SK-N-SH (cell line): Measurements from ENCODE around the gene JAZF1. TPM values are rescaled to one million over a fixed set of nuclear protein-coding genes. Genes with fewer than 3 reads are reported as not detected.

Source experiments
- CTCF ChIA-PET: fragments of 300-600, 350-600 bp; formaldehyde crosslinking; extraction: SDS; loops from one replicate; lab custom pipeline; 2021; lab: Yijun Ruan, JAX
- POLR2A ChIA-PET: fragments of 350-600 bp; sonication (Branson Sonifier 250); formaldehyde crosslinking; extraction: SDS; loops from one replicate; lab custom pipeline; 2020; ENCODE audit warnings: antibody characterized with exemption, inconsistent platforms; lab: Yijun Ruan, JAX
- DNase-seq: peaks from one replicate; pipeline ENCODE4 v3.0.0; 2012
- H2AFZ ChIP-seq: fragments of 200-600 bp; sonication (generic); 2 replicates; pipeline ENCODE4 v1.8.1; 2016; ENCODE audit warnings: antibody characterized with exemption, mild to moderate bottlenecking, low read depth
- H3F3A ChIP-seq: fragments of 200-600 bp; sonication (generic); replicated peaks from 2 replicates; pipeline ENCODE3; 2016; ENCODE audit warnings: antibody characterized with exemption, mild to moderate bottlenecking; ENCODE audit not compliant: insufficient read depth
- H3K27ac ChIP-seq, 2 experiments: fragments of 200-500 bp in 1 of 2; fragments of 200-600 bp in 1 of 2; sonication (Bioruptor generic) in 1 of 2; sonication (generic), shearing (Covaris generic) in 1 of 2; 2 replicates each; pipeline versions ENCODE4 v1.5.1 to v1.6.1; 2014 to 2016; ENCODE audit warnings: low read depth in 2 of 2, inconsistent platforms in 1 of 2, low read length in 1 of 2, mild to moderate bottlenecking in 1 of 2, mixed read lengths in 1 of 2
- H3K27me3 ChIP-seq: fragments of 200-600 bp; sonication (generic), shearing (Covaris generic); 2 replicates; pipeline ENCODE4 v1.6.1; 2016; ENCODE audit warnings: mixed run types; ENCODE audit not compliant: insufficient read depth
- H3K36me3 ChIP-seq, 2 experiments: fragments of 200-500 bp in 1 of 2; fragments of 200-600 bp in 1 of 2; sonication (Bioruptor generic) in 1 of 2; sonication (generic) in 1 of 2; replicated peaks in 1 of 2; 2 replicates each; pipeline versions ENCODE3 to v1.5.1; 2014 to 2016; ENCODE audit warnings: low read length in 1 of 2, mild to moderate bottlenecking in 1 of 2; ENCODE audit not compliant: insufficient read depth in 2 of 2, control insufficient read depth in 1 of 2
- H3K4me1 ChIP-seq, 2 experiments: fragments of 200-500 bp in 1 of 2; fragments of 200-600 bp in 1 of 2; sonication (Bioruptor generic) in 1 of 2; sonication (generic), shearing (Covaris generic) in 1 of 2; 2 replicates each; pipeline versions ENCODE4 v1.5.1 to v1.6.1; 2014 to 2016; ENCODE audit warnings: low read depth in 1 of 2, low read length in 1 of 2, mixed run types in 1 of 2; ENCODE audit not compliant: insufficient read depth in 2 of 2, control insufficient read depth in 1 of 2
- H3K4me2 ChIP-seq: fragments of 200-600 bp; sonication (generic), shearing (Covaris generic); 2 replicates; pipeline ENCODE4 v1.6.1; 2017; ENCODE audit warnings: mixed run types
- H3K4me3 ChIP-seq, 2 experiments: fragments of 200-500 bp in 1 of 2; fragments of 200-600 bp in 1 of 2; sonication (Bioruptor generic) in 1 of 2; sonication (generic), shearing (Covaris generic) in 1 of 2; 2 replicates each; pipeline versions ENCODE4 v1.5.1 to v1.8.1; 2014 to 2016; ENCODE audit warnings: low read depth in 2 of 2, inconsistent platforms in 1 of 2, low read length in 1 of 2, mild to moderate bottlenecking in 1 of 2, mixed read lengths in 1 of 2, moderate library complexity in 1 of 2
- H3K79me2 ChIP-seq: fragments of 200-600 bp; sonication (generic); 2 replicates; pipeline ENCODE4 v1.8.1; 2017; ENCODE audit warnings: mild to moderate bottlenecking; ENCODE audit not compliant: insufficient read depth
- H3K9ac ChIP-seq: fragments of 200-600 bp; sonication (generic); 2 replicates; pipeline ENCODE4 v1.6.1; 2017; ENCODE audit warnings: mixed run types
- H3K9me2 ChIP-seq: fragments of 200-600 bp; sonication (generic); 2 replicates; pipeline ENCODE4 v1.6.1; 2017; ENCODE audit warnings: mixed run types
- H3K9me3 ChIP-seq: fragments of 200-600 bp; sonication (generic); 2 replicates; pipeline ENCODE4 v1.6.1; 2017; ENCODE audit warnings: mixed run types, mild to moderate bottlenecking, moderate library complexity
- H4K20me1 ChIP-seq: fragments of 200-600 bp; sonication (generic); 2 replicates; pipeline ENCODE4 v1.6.1; 2017; ENCODE audit warnings: mild to moderate bottlenecking, mixed run types; ENCODE audit not compliant: insufficient read depth
- CHD2 ChIP-seq: fragments of 150-350 bp; IDR thresholded peaks from 2 replicates; pipeline ENCODE4 v1.6.1; 2018; ENCODE audit warnings: low read length; ENCODE audit not compliant: partially characterized antibody
- EP300 ChIP-seq, 2 experiments: IDR thresholded peaks; 2 replicates each; pipeline versions ENCODE4 v1.4.0 to v1.6.1; 2012; ENCODE audit warnings: borderline replicate concordance in 1 of 2, low read depth in 1 of 2, low read length in 1 of 2
- EZH2phosphoT487 ChIP-seq: fragments of 200-600 bp; sonication (generic); IDR thresholded peaks from 2 replicates; pipeline ENCODE4 v1.6.1; 2017; ENCODE audit warnings: low read depth, mixed run types, mild to moderate bottlenecking, antibody characterized with exemption, moderate library complexity, borderline replicate concordance
- FOSL2 ChIP-seq: IDR thresholded peaks from 2 replicates; pipeline ENCODE4 v1.4.0; 2012; ENCODE audit warnings: low read depth, mild to moderate bottlenecking, moderate library complexity, borderline replicate concordance
- IRF3 ChIP-seq: fragments of 150-350 bp; IDR thresholded peaks from 2 replicates; pipeline ENCODE4 v1.6.1; 2016; ENCODE audit warnings: mild to moderate bottlenecking, low read depth, low read length
- JUND ChIP-seq: IDR thresholded peaks from 2 replicates; pipeline ENCODE4 v1.4.0; 2012
- MAX ChIP-seq: IDR thresholded peaks from 2 replicates; pipeline ENCODE4 v1.4.0; 2012; ENCODE audit warnings: low read depth
- MEF2A ChIP-seq: IDR thresholded peaks from 2 replicates; pipeline ENCODE4 v1.4.0; 2012; ENCODE audit warnings: low read depth, borderline replicate concordance
- MXI1 ChIP-seq: IDR thresholded peaks from 2 replicates; pipeline ENCODE4 v1.6.1; 2012; ENCODE audit warnings: mild to moderate bottlenecking, low read depth, low read length, improper control_type of control experiment
- NFIC ChIP-seq: IDR thresholded peaks from 2 replicates; pipeline ENCODE4 v1.4.0; 2012; ENCODE audit warnings: borderline replicate concordance
- NRF1 ChIP-seq: IDR thresholded peaks from 2 replicates; pipeline ENCODE4 v1.6.1; 2012; ENCODE audit warnings: low read depth, mild to moderate bottlenecking, low read length
- PBX3 ChIP-seq: IDR thresholded peaks from 2 replicates; pipeline ENCODE4; 2012
- POLR2AphosphoS5 ChIP-seq: IDR thresholded peaks from 2 replicates; pipeline ENCODE4 v1.6.1; 2012; ENCODE audit warnings: low read depth, low read length
- RAD21 ChIP-seq: IDR thresholded peaks from 2 replicates; pipeline ENCODE4 v1.6.1; 2012; ENCODE audit warnings: mild to moderate bottlenecking, low read length
- TAF1 ChIP-seq: IDR thresholded peaks from 2 replicates; pipeline ENCODE4 v1.6.1; 2012; ENCODE audit warnings: low read depth, mild to moderate bottlenecking, low read length, moderate library complexity, borderline replicate concordance
- USF1 ChIP-seq: IDR thresholded peaks from 2 replicates; pipeline ENCODE4 v1.4.0; 2012; ENCODE audit warnings: low read depth, borderline replicate concordance
- USF2 ChIP-seq: fragments of 150-350 bp; IDR thresholded peaks from 2 replicates; pipeline ENCODE4 v1.6.1; 2017; ENCODE audit warnings: antibody characterized with exemption, low read length, low read depth, borderline replicate concordance
- WGBS: methylation state at CpG from one replicate; pipeline ENCODE4 v1.1.6; 2017; ENCODE audit warnings: low lambda C conversion rate; 5-methylcytosine and 5-hydroxymethylcytosine counted together
- polyA plus RNA-seq, 3 experiments: library from polyadenylated mRNA; depleted of rRNA; stranded (reverse); fragments of >200 nt; gene quantifications; 2 replicates each; pipeline ENCODE4 v1.2.3, GENCODE V29; 2012

JAZF1 gene
- polyA plus RNA-seq, 1 of the 3 experiments (the other 2 are of a cell fraction): 1.7 TPM

GRCh38 chr7:27883696-27884095, 296.9 kb downstream of the JAZF1 start (continued):
- TF ChIP-seq PBX3: no peak
- no peak for TF ChIP-seq MXI1
- no peak for TF ChIP-seq EZH2phosphoT487

- Histone ChIP-seq H3K4me3 (no peak overlapping the region), H3K4me2 (no peak overlapping the region), H3K9me2 (no peaks in the 10 kb centered on the region), H3F3A (no peaks in the 10 kb centered on the region), H3K36me3 (no peaks in the 10 kb centered on the region), H3K27me3 (no peaks in the 10 kb centered on the region), H3K79me2 (no peaks in the 10 kb centered on the region), H3K27ac (no peak overlapping the region), H3K9me3 (no peaks in the 10 kb centered on the region), H3K9ac (no peak overlapping the region), H3K4me1 (peaks cover 7 to 10% of the 10 kb centered on the region in 2 experiments)
- POLR2A ChIA-PET: no interaction called here
- CTCF ChIA-PET: interaction anchor here (1.0 to 1.5 kb wide), 2 partner anchors 11 to 44 kb away, joined by 3 read pairs; no protein-coding TSS in a partner anchor
- no peak for TF ChIP-seq CHD2
- no peak for TF ChIP-seq POLR2AphosphoS5
- no peak for TF ChIP-seq EZH2phosphoT487
- TF ChIP-seq RAD21: no peak
- TF ChIP-seq IRF3: no peak
- no peak for TF ChIP-seq TAF1
- no peak for TF ChIP-seq MEF2A
- TF ChIP-seq PBX3: no peak
- no peak for TF ChIP-seq USF1
- TF ChIP-seq, all 33 proteins: peak for 0
- Histone ChIP-seq H2AFZ (no peak overlapping the region), H4K20me1 (no peaks in the 10 kb centered on the region)
- 87% methylated on average over 8 of the region's 8 CpGs for WGBS
- DNase-seq: no peak
These were observed 303.8 kb downstream of the JAZF1 start for GRCh38 chr7:27876756-27877155.

- Histone ChIP-seq H3K27ac (no peak overlapping the region), H3K4me2 (no peak overlapping the region), H3F3A (no peaks in the 10 kb centered on the region), H4K20me1 (no peaks in the 10 kb centered on the region), H3K27me3 (no peaks in the 10 kb centered on the region), H3K9me3 (no peaks in the 10 kb centered on the region), H3K9me2 (no peaks in the 10 kb centered on the region), H3K4me3 (no peak overlapping the region), H2AFZ (no peak overlapping the region), H3K9ac (no peak overlapping the region), H3K4me1 (peaks cover 7 to 10% of the 10 kb centered on the region in 2 experiments), H3K79me2 (no peaks in the 10 kb centered on the region), H3K36me3 (no peaks in the 10 kb centered on the region)
- 92% methylated on average over 2 of the region's 2 CpGs for whole genome bisulfite sequencing
- ChIA-PET POLR2A (no interaction called here), CTCF (no interaction called here)
- TF ChIP-seq JUND (no peak), NFIC (no peak), NRF1 (no peak), MAX (no peak), USF2 (no peak), FOSL2 (no peak), EP300 (IDR thresholded peaks at IDR 0.05; ENCODE audit: borderline replicate concordance in 1 of 2, low read depth in 1 of 2, low read length in 1 of 2) (no peak), TAF1 (no peak)
- DNase-seq: no peak
These were observed 304.8 kb downstream of the JAZF1 start for GRCh38 chr7:27875832-27876231.
